Muscle of back (tissue), 13 donors: Measurements from ENCODE around the gene GTF2B. TPM values are rescaled to one million over a fixed set of nuclear protein-coding genes. Genes with fewer than 3 reads are reported as not detected.
"Not testable (repeated sequence)": the region's sequence is repeated elsewhere in the genome, so short reads cannot be mapped to it uniquely, and the experiment has no call there.

Experiments used
- DNase-seq, 3 donors: peaks; one replicate each; pipeline versions ENCODE4 v3.0.0 to v3.0.0-alpha.2; 2013
- long read RNA-seq, 9 donors: transcript quantifications; one replicate each; lab custom pipeline, GENCODE V29; 2026
- polyA plus RNA-seq, 10 donors: library from polyadenylated mRNA; unstranded; fragments of 120-200 nt; gene quantifications; one replicate each; pipeline ENCODE4 v1.2.1, GENCODE V29; 2013; ENCODE audit not compliant: insufficient read length in 10 of 10

The GTF2B gene
- polyA plus RNA-seq, result 10 to 100 TPM; 28.5 to 40.6 (median 34.7) TPM
- long read RNA-seq, donor 1, transcript GTF2B-201 (7 exons, 1,351 nt), result major isoform, 15 of 15 reads
- long read RNA-seq, donor 1, partial matches to known transcripts, result 0 of 15 reads
- long read RNA-seq, donor 1, other reads (novel, unspliced or antisense), result 0 of 15 reads
- long read RNA-seq, donor 2, transcript GTF2B-201 (7 exons, 1,351 nt), result major isoform, 8 of 8 reads
- long read RNA-seq, donor 2, partial matches to known transcripts, result 0 of 8 reads
- long read RNA-seq, donor 2, other reads (novel, unspliced or antisense), result 0 of 8 reads
- long read RNA-seq, donor 3, result 0 reads
- long read RNA-seq, donor 4, transcript GTF2B-201 (7 exons, 1,351 nt), result major isoform, 15 of 25 reads
- long read RNA-seq, donor 4, partial matches to known transcripts, result 10 of 25 reads
- long read RNA-seq, donor 4, other reads (novel, unspliced or antisense), result 0 of 25 reads
- long read RNA-seq, donor 5, transcript GTF2B-201 (7 exons, 1,351 nt), result major isoform, 20 of 20 reads
- long read RNA-seq, donor 5, partial matches to known transcripts, result 0 of 20 reads
- long read RNA-seq, donor 5, other reads (novel, unspliced or antisense), result 0 of 20 reads
- long read RNA-seq, donor 6, transcript GTF2B-201 (7 exons, 1,351 nt), result major isoform, 21 of 21 reads
- long read RNA-seq, donor 6, partial matches to known transcripts, result 0 of 21 reads
- long read RNA-seq, donor 6, other reads (novel, unspliced or antisense), result 0 of 21 reads
- long read RNA-seq, donor 7, transcript GTF2B-201 (7 exons, 1,351 nt), result major isoform, 10 of 16 reads
- long read RNA-seq, donor 7, partial matches to known transcripts, result 6 of 16 reads
- long read RNA-seq, donor 7, other reads (novel, unspliced or antisense), result 0 of 16 reads
- long read RNA-seq, donor 8, transcript GTF2B-201 (7 exons, 1,351 nt), result major isoform, 9 of 9 reads
- long read RNA-seq, donor 8, partial matches to known transcripts, result 0 of 9 reads
- long read RNA-seq, donor 8, other reads (novel, unspliced or antisense), result 0 of 9 reads
- long read RNA-seq, donor 9, partial matches to known transcripts, result 0 of 4 reads
- long read RNA-seq, donor 9, other reads (novel, unspliced or antisense), result 0 of 4 reads

GRCh38 chr1:88891318-88891950 lies at the start of gene GTF2B:
GTF2B (minus strand) TSS chr1:88891567; CDS start chr1:88891499, 68 bp downstream.
- peak; percentile 96 to 98 (median 97) for DNase-seq

GRCh38 chr1:88938528-88938927 lies 47.2 kb upstream of the GTF2B start:
- not testable (repeated sequence) for DNase-seq

- DNase-seq, result no peak
Observed at GRCh38 chr1:88936760-88937342, 45.5 kb upstream of the GTF2B start.

DNA sequence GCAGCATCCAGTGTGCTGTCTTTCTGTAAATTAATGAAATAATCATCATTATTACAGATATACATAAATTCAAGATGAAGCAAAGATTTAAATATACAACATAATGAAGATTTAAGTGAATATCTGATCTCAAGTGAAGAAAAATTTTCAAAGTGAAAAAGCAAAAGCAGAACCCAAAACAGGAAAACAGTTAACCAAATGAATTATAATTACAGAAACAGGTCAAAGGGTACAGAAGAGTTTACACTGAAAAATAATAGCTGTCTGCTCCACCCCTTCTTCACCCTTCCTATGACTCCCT lies 44.8 kb upstream of the GTF2B start:
- no peak for DNase-seq

- peak; percentile 20 to 44 (median 27) for DNase-seq
Observed at GRCh38 chr1:88935522-88936222, 44.3 kb upstream of the GTF2B start.

DNA sequence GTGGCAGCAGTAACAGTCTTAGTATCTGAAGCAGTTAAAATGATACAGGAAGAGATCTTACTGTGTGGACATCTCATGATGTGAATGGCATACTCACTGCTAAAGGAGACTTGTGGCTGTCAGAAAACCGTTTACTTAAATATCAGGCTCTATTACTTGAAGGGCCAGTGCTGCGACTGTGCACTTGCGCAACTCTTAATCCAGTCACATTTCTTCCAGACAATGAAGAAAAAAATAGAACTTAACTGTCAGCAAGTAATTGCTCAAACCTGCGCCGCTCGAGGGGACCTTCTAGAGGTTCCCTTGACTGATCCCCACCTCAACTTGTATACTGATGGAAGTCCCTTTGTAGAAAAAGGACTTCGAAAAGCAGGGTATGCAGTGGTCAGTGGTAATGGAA lies 38.8 kb upstream of the GTF2B start:
- not testable (repeated sequence) for DNase-seq

DNA sequence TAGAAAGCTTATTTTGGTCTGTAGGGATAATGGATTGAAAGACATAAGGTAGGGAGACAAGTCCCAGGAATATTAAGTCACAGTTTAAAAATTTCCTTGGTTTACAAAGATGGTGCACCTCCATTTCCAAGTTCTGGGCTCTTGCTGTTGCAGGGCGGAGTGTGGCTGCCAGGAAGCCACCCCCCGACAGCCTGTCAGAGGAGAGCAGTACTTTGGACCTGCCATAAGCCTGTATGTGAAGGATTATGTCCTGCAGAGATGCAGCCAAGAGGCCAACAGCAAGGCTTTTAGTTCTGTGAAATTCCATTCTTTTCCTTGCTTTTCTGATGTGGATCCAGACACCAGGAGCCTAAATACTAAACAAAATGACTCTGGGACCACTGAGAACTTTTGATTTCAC lies 31.9 kb upstream of the GTF2B start:
- DNase-seq, result no peak

GRCh38 chr1:88922214-88922613 lies 30.8 kb upstream of the GTF2B start:
- DNase-seq, result no peak

GRCh38 chr1:88920845-88921244 lies 29.5 kb upstream of the GTF2B start:
- no peak for DNase-seq

DNA sequence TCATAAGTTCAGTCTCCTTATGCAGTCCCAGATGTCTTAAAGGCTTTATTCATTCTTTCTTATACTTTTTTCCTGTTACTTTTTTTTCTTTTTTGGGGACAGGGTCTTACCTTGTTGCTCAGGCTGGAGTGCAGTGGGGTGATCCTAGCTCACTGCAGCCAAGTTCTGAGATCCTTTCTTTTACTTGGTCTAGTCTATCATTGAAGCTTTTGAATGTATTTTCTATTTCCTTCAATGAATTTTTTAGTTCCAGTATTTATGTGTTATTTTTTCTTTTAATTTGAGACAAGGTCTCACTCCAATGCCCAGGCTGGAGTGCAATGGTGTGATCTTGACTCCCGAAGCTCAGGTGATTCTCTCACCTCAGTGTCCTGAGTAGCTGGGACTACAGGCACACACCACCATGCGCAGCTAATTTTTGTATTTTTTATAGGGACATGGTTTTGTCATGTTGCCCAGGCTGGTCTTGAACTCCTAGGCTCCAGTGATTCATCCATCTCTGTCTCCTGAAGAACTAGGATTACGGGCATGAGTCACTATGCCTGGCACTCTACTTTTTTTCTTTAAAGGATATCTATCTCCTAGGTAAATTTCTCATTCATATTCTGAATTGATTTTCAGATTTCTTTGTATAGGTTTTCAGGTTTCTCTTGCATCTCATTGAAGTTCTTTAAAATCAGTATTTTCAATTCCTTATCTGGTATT lies 26.1 kb upstream of the GTF2B start:
- DNase-seq, result no peak

GRCh38 chr1:88916883-88917282 lies 25.5 kb upstream of the GTF2B start:
- no peak for DNase-seq

DNA sequence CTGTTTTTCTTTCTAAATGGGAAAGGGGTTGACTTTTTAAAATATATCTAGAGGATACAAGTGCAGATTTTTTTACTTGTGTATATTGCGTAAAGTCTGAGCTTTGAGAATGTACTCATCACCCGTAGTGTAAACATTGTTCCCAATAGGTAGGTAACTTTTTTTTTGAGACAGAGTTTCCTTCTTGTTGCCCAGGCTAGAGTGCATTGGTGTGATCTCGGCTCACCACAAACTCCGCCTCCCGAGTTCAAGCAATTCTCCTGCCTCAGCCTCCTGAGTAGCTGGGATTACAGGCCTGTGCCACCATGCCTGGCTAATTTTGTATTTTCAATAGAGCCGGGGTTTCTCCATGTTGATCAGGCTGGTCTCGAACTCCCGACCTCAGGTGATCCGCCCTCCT lies 20.4 kb upstream of the GTF2B start:
- not testable (repeated sequence) for DNase-seq

- DNase-seq, result no peak
Observed at GRCh38 chr1:88911161-88911560, 19.8 kb upstream of the GTF2B start.

- DNase-seq, result no peak
Observed at GRCh38 chr1:88910401-88910800, 19.0 kb upstream of the GTF2B start.

- DNase-seq, result no peak
Observed at GRCh38 chr1:88900883-88901282, 9.5 kb upstream of the GTF2B start.

GRCh38 chr1:88897070-88897730 lies 5.8 kb upstream of the GTF2B start:
- DNase-seq, result peak in 2 of 3 donors; percentile 30 to 42

DNA sequence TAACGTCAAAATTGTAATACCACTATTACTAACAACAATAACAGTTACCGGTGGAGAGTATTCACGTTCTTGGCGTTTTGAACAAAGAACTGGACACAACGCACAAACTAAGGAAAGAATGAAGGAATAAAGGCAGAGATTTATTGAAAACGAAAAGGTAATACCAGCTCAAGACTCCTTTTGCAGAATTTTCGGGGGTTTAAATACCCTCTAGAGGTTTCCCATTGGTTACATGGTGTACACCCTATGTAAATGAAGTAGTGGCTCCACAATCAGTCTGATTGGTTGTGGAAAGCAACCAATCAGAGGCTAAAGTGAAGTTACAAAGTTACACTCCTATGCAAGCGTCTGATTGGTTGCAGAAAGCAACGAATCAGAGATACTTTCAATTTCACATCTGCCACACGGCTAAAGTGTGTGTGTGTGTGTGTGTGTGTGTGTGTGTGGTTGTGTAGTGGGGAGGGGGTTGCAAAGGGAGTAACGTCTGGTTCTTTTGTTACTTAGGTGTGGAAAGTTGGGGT lies 1.1 kb upstream of the GTF2B start:
- peak in 2 of 3 donors; percentile 37 to 50 for DNase-seq

GRCh38 chr1:88891951-88892340 lies 579 bp upstream of the GTF2B start:
- peak in 2 of 3 donors; percentile 23 to 45 for DNase-seq

- DNase-seq, result peak in 2 of 3 donors; percentile 53 to 72
Observed at GRCh38 chr1:88890791-88891317, 513 bp downstream of the GTF2B start.
